OCI-LY1 (cell line): Measurements from ENCODE around the gene MTCL3.

Experiments
- H2AFZ ChIP-seq: fragments of 200-600 bp; sonication (generic), shearing (Covaris generic); 2 replicates; pipeline ENCODE4 v1.6.0; 2014; ENCODE audit warnings: antibody characterized with exemption, mild to moderate bottlenecking, low read length
- H3F3A ChIP-seq: fragments of 200-600 bp; sonication (generic), shearing (Covaris generic); 2 replicates; pipeline ENCODE4 v1.6.0; 2014; ENCODE audit warnings: mild to moderate bottlenecking, antibody characterized with exemption, low read length, moderate library complexity; ENCODE audit not compliant: insufficient read depth
- H3K27ac ChIP-seq: fragments of 200-600 bp; sonication (generic); 2 replicates; pipeline ENCODE4 v1.5.1; 2014; ENCODE audit warnings: low read length, mixed run types, mild to moderate bottlenecking, low read depth; ENCODE audit not compliant: poor library complexity, severe bottlenecking
- H3K27me3 ChIP-seq: fragments of 200-600 bp; sonication (generic); 2 replicates; pipeline ENCODE4 v1.6.0; 2014; ENCODE audit warnings: antibody characterized with exemption, mild to moderate bottlenecking, low read length, moderate library complexity; ENCODE audit not compliant: insufficient read depth
- H3K36me3 ChIP-seq: fragments of 200-600 bp; sonication (generic); 2 replicates; pipeline ENCODE4 v1.6.1; 2014; ENCODE audit warnings: mild to moderate bottlenecking, antibody characterized with exemption, low read length, moderate library complexity, mixed read lengths; ENCODE audit not compliant: insufficient read depth
- H3K4me1 ChIP-seq: fragments of 200-600 bp; sonication (generic); 2 replicates; pipeline ENCODE4 v1.5.1; 2014; ENCODE audit warnings: mild to moderate bottlenecking, low read length, moderate library complexity; ENCODE audit not compliant: insufficient read depth, severe bottlenecking
- H3K4me2 ChIP-seq: fragments of 200-600 bp; sonication (generic), shearing (Covaris generic); 2 replicates; pipeline ENCODE4 v1.6.1; 2014; ENCODE audit warnings: low read length
- H3K4me3 ChIP-seq: fragments of 200-600 bp; sonication (generic); 2 replicates; pipeline ENCODE4 v1.5.1; 2014; ENCODE audit warnings: low read length, low read depth, mild to moderate bottlenecking, mixed read lengths; ENCODE audit not compliant: poor library complexity, severe bottlenecking
- H3K79me2 ChIP-seq: fragments of 200-600 bp; shearing (Covaris generic); 2 replicates; pipeline ENCODE4 v1.6.1; 2016; ENCODE audit warnings: mixed run types, low read length, mixed read lengths; ENCODE audit not compliant: insufficient read depth
- H3K9ac ChIP-seq: fragments of 200-600 bp; sonication (generic), shearing (Covaris generic); 2 replicates; pipeline ENCODE4 v1.6.1; 2014; ENCODE audit warnings: mild to moderate bottlenecking, low read length, mixed read lengths
- H3K9me2 ChIP-seq: fragments of 200-600 bp; sonication (generic), shearing (Covaris generic); 2 replicates; pipeline ENCODE4 v1.6.1; 2014; ENCODE audit warnings: low read depth, mild to moderate bottlenecking, low read length, mixed read lengths
- H3K9me3 ChIP-seq: fragments of 200-600 bp; shearing (Covaris generic); 2 replicates; pipeline ENCODE4 v1.6.1; 2014; ENCODE audit warnings: low read length, mixed read lengths
- H4K20me1 ChIP-seq: fragments of 200-600 bp; sonication (generic), shearing (Covaris generic); 2 replicates; pipeline ENCODE4 v1.6.0; 2016; ENCODE audit warnings: mild to moderate bottlenecking, low read length; ENCODE audit not compliant: insufficient read depth
- CTCF ChIP-seq: fragments of 200-600 bp; sonication (generic), shearing (Covaris generic); IDR thresholded peaks from 2 replicates; pipeline ENCODE4 v1.5.1; 2017; ENCODE audit warnings: mild to moderate bottlenecking, antibody characterized with exemption, low read length, moderate library complexity, mixed read lengths
- EZH2 ChIP-seq: fragments of 200-600 bp; sonication (generic), shearing (Covaris generic); IDR thresholded peaks from 2 replicates; pipeline ENCODE4 v1.8.0; 2017; ENCODE audit warnings: borderline replicate concordance, mixed run types, mild to moderate bottlenecking, antibody characterized with exemption, low read length, moderate library complexity, mixed read lengths

The MTCL3 gene

GRCh38 chr6:127481628-127482027 lies 37.5 kb downstream of the MTCL3 start:
- H2AFZ ChIP-seq, result no peak overlapping the region
- no peak overlapping the region for H3K4me3 ChIP-seq
- no peak overlapping the region for H3K9ac ChIP-seq
- H3F3A ChIP-seq, result no peaks in the 10 kb centered on the region
- H3K27me3 ChIP-seq, result no peaks in the 10 kb centered on the region
- H4K20me1 ChIP-seq, result no peaks in the 10 kb centered on the region
- no peaks in the 10 kb centered on the region for H3K4me1 ChIP-seq
- no peaks in the 10 kb centered on the region for H3K36me3 ChIP-seq
- TF ChIP-seq EZH2 (no peak), CTCF (no peak)
- no peak overlapping the region for H3K27ac ChIP-seq
- H3K9me2 ChIP-seq, result no peaks in the 10 kb centered on the region
- no peaks in the 10 kb centered on the region for H3K79me2 ChIP-seq
- no peaks in the 10 kb centered on the region for H3K9me3 ChIP-seq
- no peak overlapping the region for H3K4me2 ChIP-seq

DNA sequence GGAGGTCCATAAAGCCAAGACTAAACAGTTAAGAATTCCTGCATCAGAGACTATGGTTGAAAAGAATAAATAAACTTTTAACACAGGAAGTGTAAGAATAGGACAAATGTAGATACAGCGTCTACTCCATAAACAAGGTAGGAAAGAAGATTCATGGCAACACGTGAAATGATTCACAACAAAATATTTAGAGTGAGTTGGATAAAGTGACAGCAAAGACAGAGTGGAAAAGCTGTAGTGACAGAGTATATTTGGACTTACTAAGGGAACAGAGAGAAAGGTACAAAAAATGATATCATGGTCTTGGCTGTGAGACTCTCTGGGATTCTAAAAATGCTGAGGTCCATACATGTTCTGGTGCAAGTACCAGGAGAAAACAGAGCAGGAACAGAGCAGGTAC lies 38.0 kb downstream of the MTCL3 start:
- Histone ChIP-seq H4K20me1 (no peaks in the 10 kb centered on the region), H3K27me3 (no peaks in the 10 kb centered on the region), H3K4me3 (no peak overlapping the region), H3K27ac (no peak overlapping the region), H3F3A (no peaks in the 10 kb centered on the region), H3K9me3 (no peaks in the 10 kb centered on the region), H3K4me2 (no peak overlapping the region), H2AFZ (no peak overlapping the region), H3K36me3 (no peaks in the 10 kb centered on the region), H3K79me2 (no peaks in the 10 kb centered on the region), H3K9me2 (no peaks in the 10 kb centered on the region), H3K9ac (no peak overlapping the region), H3K4me1 (no peaks in the 10 kb centered on the region)
- TF ChIP-seq CTCF (no peak), EZH2 (no peak)

DNA sequence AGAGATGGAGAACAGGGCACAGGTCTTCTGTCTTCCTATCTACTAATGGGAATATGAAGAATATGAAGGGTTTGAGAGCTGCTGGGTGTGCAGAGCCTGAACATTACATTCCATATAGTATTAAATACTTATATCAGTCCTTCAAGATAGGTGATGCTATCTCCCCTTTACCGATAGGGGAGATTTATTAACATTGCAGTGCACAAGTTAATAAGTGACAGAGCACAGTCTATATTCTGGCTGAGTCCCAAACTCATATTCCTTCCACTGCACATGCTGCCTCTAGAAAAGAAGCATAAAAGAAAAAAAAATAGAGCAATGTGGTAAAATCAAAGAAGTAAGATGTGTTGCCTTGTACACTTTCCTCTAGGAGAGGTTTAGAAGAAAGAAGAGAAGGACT lies 41.5 kb downstream of the MTCL3 start:
- no peak for TF ChIP-seq CTCF
- no peak for TF ChIP-seq EZH2
- H3F3A ChIP-seq, result no peaks in the 10 kb centered on the region
- H2AFZ ChIP-seq, result no peak overlapping the region
- no peaks in the 10 kb centered on the region for H3K27me3 ChIP-seq
- H3K27ac ChIP-seq, result no peak overlapping the region
- H3K36me3 ChIP-seq, result no peaks in the 10 kb centered on the region
- H3K4me1 ChIP-seq, result no peaks in the 10 kb centered on the region
- no peaks in the 10 kb centered on the region for H3K79me2 ChIP-seq
- no peak overlapping the region for H3K9ac ChIP-seq
- H3K9me3 ChIP-seq, result no peaks in the 10 kb centered on the region
- no peaks in the 10 kb centered on the region for H4K20me1 ChIP-seq
- H3K4me2 ChIP-seq, result no peak overlapping the region
- no peaks in the 10 kb centered on the region for H3K9me2 ChIP-seq
- no peak overlapping the region for H3K4me3 ChIP-seq
